ENCODE data around the gene ARHGAP11B.
"Not testable (repeated sequence)": the region's sequence is repeated elsewhere in the genome, so short reads cannot be mapped to it uniquely, and the experiment has no call there.

GRCh38 chr15:30625436-30626193 lies at the start of gene ARHGAP11B:
- TF ChIP-seq, protein P1, sequence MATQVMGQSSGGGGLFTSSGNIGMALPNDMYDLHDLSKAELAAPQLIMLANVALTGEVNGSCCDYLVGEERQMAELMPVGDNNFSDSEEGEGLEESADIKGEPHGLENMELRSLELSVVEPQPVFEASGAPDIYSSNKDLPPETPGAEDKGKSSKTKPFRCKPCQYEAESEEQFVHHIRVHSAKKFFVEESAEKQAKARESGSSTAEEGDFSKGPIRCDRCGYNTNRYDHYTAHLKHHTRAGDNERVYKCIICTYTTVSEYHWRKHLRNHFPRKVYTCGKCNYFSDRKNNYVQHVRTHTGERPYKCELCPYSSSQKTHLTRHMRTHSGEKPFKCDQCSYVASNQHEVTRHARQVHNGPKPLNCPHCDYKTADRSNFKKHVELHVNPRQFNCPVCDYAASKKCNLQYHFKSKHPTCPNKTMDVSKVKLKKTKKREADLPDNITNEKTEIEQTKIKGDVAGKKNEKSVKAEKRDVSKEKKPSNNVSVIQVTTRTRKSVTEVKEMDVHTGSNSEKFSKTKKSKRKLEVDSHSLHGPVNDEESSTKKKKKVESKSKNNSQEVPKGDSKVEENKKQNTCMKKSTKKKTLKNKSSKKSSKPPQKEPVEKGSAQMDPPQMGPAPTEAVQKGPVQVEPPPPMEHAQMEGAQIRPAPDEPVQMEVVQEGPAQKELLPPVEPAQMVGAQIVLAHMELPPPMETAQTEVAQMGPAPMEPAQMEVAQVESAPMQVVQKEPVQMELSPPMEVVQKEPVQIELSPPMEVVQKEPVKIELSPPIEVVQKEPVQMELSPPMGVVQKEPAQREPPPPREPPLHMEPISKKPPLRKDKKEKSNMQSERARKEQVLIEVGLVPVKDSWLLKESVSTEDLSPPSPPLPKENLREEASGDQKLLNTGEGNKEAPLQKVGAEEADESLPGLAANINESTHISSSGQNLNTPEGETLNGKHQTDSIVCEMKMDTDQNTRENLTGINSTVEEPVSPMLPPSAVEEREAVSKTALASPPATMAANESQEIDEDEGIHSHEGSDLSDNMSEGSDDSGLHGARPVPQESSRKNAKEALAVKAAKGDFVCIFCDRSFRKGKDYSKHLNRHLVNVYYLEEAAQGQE (IDR thresholded peaks at IDR 0.05; ENCODE audit: insufficient read depth in 1 of 2, low read depth in 2 of 2, low read length in 2 of 2), result not testable (repeated sequence)
- not testable (repeated sequence) for TF ChIP-seq SIN3A (IDR thresholded peaks at IDR 0.05; ENCODE audit: borderline replicate concordance, insufficient read depth, low read length)

Data from PFSK-1 (cell line).